AG10803 (cell line): ENCODE results near the gene GYS1.

Experiments
- DNase-seq: peaks from one replicate; pipeline ENCODE4 v3.0.0; 2010; ENCODE audit warnings: low read depth
- H3K4me3 ChIP-seq: 2 replicates; pipeline ENCODE4 v1.5.1; 2011; ENCODE audit warnings: mild to moderate bottlenecking, low read length, control low read depth
- CTCF ChIP-seq: conservative IDR thresholded peaks from 2 replicates; pipeline ENCODE4 v1.5.1; 2011; ENCODE audit warnings: mild to moderate bottlenecking, low read length, control low read depth, inconsistent platforms

The GYS1 gene

GRCh38 chr19:48946463-48947257, 46.4 kb downstream of the GYS1 start:
- no peak for DNase-seq
- H3K4me3 ChIP-seq, result no peak overlapping the region
- TF ChIP-seq CTCF, result no peak

GRCh38 chr19:48945817-48946216, 47.3 kb downstream of the GYS1 start:
- DNase-seq, result no peak
- no peak overlapping the region for H3K4me3 ChIP-seq
- no peak for TF ChIP-seq CTCF

- no peak overlapping the region for H3K4me3 ChIP-seq
- no peak for TF ChIP-seq CTCF
- DNase-seq, result no peak
These were observed 47.7 kb downstream of the GYS1 start for GRCh38 chr19:48945415-48945814.

- TF ChIP-seq CTCF, result no peak
- H3K4me3 ChIP-seq, result no peak overlapping the region
- DNase-seq, result no peak
These were observed 50.0 kb downstream of the GYS1 start for GRCh38 chr19:48943081-48943480.

- H3K4me3 ChIP-seq, result no peak overlapping the region
- DNase-seq, result no peak
- no peak for TF ChIP-seq CTCF
These were observed 52.2 kb downstream of the GYS1 start for GRCh38 chr19:48940902-48941301.

GRCh38 chr19:48938256-48938655, 54.9 kb downstream of the GYS1 start:
- no peak for DNase-seq
- no peak overlapping the region for H3K4me3 ChIP-seq
- no peak for TF ChIP-seq CTCF

GRCh38 chr19:48935864-48936263, 57.2 kb downstream of the GYS1 start:
- DNase-seq, result no peak
- H3K4me3 ChIP-seq, result no peak overlapping the region
- no peak for TF ChIP-seq CTCF
